Dendritic cell treated with granulocyte-macrophage colony-stimulating factor and Interleukin-4, amounts not matched to agents 40 ng/mL and 50 ng/mL, for 4 days (primary cell): ENCODE results near the gene CTXN3.

Experiments
- H3K27ac Mint-ChIP-seq: one replicate; pipeline ENCODE4 v1.8.0; 2022; ENCODE audit warnings: mild to moderate bottlenecking, mixed read lengths
- H3K27me3 Mint-ChIP-seq: one replicate; pipeline ENCODE4 v1.8.0; 2022; ENCODE audit warnings: mild to moderate bottlenecking, mixed read lengths
- H3K36me3 Mint-ChIP-seq: one replicate; pipeline ENCODE4 v1.8.0; 2022; ENCODE audit warnings: low read depth, mixed read lengths
- H3K4me1 Mint-ChIP-seq: one replicate; pipeline ENCODE4 v1.8.0; 2022; ENCODE audit warnings: low read depth, mixed read lengths
- H3K4me3 Mint-ChIP-seq: one replicate; pipeline ENCODE4 v1.8.0; 2022; ENCODE audit warnings: mild to moderate bottlenecking, moderate library complexity, mixed read lengths
- H3K9me3 Mint-ChIP-seq: one replicate; pipeline ENCODE4 v1.8.0; 2022; ENCODE audit warnings: mixed read lengths
- intact Hi-C: fragments of 100-400 bp; cut with micrococcal nuclease; formaldehyde crosslinking; loops from one replicate; pipeline ENCODE4 v1.15.0; 2022

Gene CTXN3

DNA sequence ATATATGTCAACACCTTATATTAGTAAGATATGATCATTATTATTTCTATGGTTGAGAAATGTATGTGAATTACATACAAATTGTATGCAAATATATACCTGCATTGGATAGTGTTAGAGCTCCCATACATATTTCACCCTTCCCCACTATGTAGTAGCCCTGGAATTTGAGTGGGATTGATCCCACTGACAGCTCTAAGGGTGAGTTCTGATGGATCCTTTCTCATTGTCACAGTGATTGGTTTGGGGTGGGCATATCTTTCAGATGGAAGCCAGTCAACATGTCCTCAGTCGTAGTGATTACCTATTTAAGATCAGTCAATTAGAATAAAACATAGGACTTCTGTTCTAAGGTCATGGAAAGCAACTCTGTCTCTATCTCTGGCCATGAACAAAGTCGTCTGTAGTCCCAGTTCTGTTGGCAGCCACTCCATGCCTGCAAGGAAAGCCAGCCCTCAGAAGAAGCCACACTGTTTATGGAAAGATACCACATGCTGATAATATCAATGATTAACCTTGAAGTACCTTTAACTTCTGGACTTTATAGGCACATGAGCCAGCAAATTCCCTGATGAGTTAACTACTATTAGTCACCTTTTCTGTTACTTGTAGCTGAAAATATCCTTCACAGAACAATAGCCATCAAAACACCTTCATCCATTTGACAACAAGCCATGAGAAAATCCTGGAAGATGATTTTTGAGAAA, 49.2 kb downstream of the CTXN3 start:
- H3K27me3 Mint-ChIP-seq, result no peaks in the 10 kb centered on the region
- H3K27ac Mint-ChIP-seq, result no peak overlapping the region
- intact Hi-C loops, result no loop called here
- H3K4me3 Mint-ChIP-seq, result no peak overlapping the region
- no peaks in the 10 kb centered on the region for H3K9me3 Mint-ChIP-seq
- no peaks in the 10 kb centered on the region for H3K36me3 Mint-ChIP-seq
- H3K4me1 Mint-ChIP-seq, result no peaks in the 10 kb centered on the region

- Mint-ChIP-seq H3K4me1 (no peaks in the 10 kb centered on the region), H3K4me3 (no peak overlapping the region), H3K27ac (no peak overlapping the region), H3K9me3 (no peaks in the 10 kb centered on the region), H3K27me3 (no peaks in the 10 kb centered on the region), H3K36me3 (no peaks in the 10 kb centered on the region)
- intact Hi-C loops, result no loop called here
Observed at GRCh38 chr5:127699416-127699815, 50.5 kb downstream of the CTXN3 start.

DNA sequence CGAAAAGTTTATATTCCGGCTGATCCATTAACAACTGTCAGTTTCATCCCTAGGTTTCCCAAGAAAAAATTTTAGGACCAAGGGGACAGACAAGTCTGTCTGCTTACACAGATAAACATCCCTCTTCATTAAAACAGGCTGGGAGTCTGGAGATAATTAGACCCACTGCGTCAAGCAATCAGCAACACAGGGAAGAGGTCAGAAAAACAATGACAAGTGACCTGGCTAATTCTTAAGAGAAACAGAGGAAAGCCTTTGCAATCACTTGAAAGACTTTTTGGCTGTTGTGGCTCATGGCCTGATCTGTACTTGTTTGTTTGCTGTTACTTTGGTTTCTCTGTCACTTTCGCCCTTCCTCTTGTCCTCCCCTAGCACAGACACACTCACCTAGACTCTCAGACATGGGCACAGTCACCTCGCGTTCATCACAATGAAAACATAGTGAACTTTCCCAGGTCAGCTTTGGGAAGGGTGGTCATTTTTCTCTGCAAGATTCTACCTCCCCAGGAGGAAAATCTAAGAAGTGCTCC, 51.4 kb downstream of the CTXN3 start:
- H3K4me1 Mint-ChIP-seq, result peaks cover 3% of the 10 kb centered on the region
- no peak overlapping the region for H3K4me3 Mint-ChIP-seq
- H3K27me3 Mint-ChIP-seq, result no peaks in the 10 kb centered on the region
- intact Hi-C loops, result no loop called here
- no peak overlapping the region for H3K27ac Mint-ChIP-seq
- no peaks in the 10 kb centered on the region for H3K9me3 Mint-ChIP-seq
- H3K36me3 Mint-ChIP-seq, result no peaks in the 10 kb centered on the region

DNA sequence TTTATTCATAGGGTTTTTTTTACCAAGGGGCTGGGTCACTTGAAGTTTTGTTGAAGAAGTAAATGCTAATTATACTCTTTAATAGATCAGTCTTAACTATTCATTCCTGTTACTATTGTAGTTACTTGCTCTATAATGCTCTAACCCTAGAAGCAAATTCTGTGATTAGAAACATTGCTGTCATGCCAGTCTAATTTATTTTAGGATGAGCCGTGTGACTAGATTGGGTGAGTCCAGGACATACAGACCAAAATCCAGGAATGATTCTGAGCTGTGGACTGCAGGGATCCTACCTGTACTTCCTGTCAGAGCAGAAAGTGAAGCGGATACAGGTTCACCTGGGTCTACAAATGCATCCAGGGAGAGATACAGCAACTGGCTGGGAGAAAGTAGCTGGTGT, 53.6 kb downstream of the CTXN3 start:
- no peaks in the 10 kb centered on the region for H3K27me3 Mint-ChIP-seq
- H3K9me3 Mint-ChIP-seq, result no peaks in the 10 kb centered on the region
- H3K27ac Mint-ChIP-seq, result no peak overlapping the region
- H3K4me3 Mint-ChIP-seq, result no peak overlapping the region
- peaks cover 6% of the 10 kb centered on the region for H3K4me1 Mint-ChIP-seq
- intact Hi-C loops, result no loop called here
- no peaks in the 10 kb centered on the region for H3K36me3 Mint-ChIP-seq

- H3K27me3 Mint-ChIP-seq, result no peaks in the 10 kb centered on the region
- no peak within 1 kb of the TSS for H3K4me3 Mint-ChIP-seq
- H3K36me3 Mint-ChIP-seq, result no peaks in the 10 kb centered on the region
- no peak within 1 kb of the TSS for H3K27ac Mint-ChIP-seq
- no peaks in the 10 kb centered on the region for H3K9me3 Mint-ChIP-seq
- intact Hi-C loops, result no loop called here
- H3K4me1 Mint-ChIP-seq, result peaks cover 6% of the 10 kb centered on the region
Observed at GRCh38 chr5:127702926-127703561, 54.2 kb downstream of the CTXN3 start, which contains the start of gene CCDC192. Gene CCDC192, plus strand, starts transcription at chr5:127703391. Its CDS starts 55 bp downstream, at chr5:127703446.

GRCh38 chr5:127705120-127705892, 56.4 kb downstream of the CTXN3 start:
- no peak overlapping the region for H3K27ac Mint-ChIP-seq
- no peak overlapping the region for H3K4me3 Mint-ChIP-seq
- no peaks in the 10 kb centered on the region for H3K36me3 Mint-ChIP-seq
- peaks cover 6% of the 10 kb centered on the region for H3K4me1 Mint-ChIP-seq
- no peaks in the 10 kb centered on the region for H3K9me3 Mint-ChIP-seq
- no peaks in the 10 kb centered on the region for H3K27me3 Mint-ChIP-seq
- intact Hi-C loops, result no loop called here

DNA sequence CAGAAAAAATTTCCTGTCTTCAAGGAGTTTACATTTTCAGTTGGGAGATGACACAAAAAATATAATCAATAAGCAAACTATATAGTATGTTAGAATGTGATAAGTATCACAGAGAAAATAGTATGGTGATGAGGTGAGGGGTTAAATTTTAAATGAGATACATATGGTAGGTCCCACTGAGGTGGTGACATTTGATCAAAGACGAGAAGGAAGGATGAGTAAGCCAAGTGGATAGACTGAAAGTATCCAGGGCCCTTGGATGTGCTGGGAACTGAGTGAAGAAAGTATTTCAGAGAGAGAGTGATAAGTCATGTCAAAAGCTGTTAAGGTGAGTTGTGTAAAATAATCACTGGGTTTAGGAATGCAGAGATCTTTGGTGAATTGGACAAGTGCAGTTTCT, 57.8 kb downstream of the CTXN3 start:
- H3K9me3 Mint-ChIP-seq, result no peaks in the 10 kb centered on the region
- no peak overlapping the region for H3K4me3 Mint-ChIP-seq
- H3K4me1 Mint-ChIP-seq, result peaks cover 6% of the 10 kb centered on the region
- no peaks in the 10 kb centered on the region for H3K36me3 Mint-ChIP-seq
- intact Hi-C loops, result no loop called here
- H3K27me3 Mint-ChIP-seq, result no peaks in the 10 kb centered on the region
- no peak overlapping the region for H3K27ac Mint-ChIP-seq

DNA sequence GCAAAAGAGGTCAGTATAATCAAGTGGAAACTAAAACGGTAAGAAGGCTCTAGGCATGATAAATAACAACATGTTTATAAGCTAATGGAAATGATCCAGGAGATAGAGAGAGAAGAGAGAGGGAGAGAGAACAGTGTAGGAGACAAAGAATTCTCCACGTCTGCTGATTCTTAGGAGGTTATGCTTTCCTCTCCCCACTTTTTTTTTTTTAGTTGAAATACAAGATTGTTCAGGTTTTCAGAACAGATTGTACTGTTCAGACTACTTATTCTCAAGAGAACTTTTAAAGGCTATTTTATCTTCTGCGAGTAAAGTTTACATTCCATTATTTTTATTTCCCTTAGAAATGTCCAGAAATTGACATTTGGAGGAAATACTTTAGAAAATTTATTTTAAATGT, 58.3 kb downstream of the CTXN3 start:
- Mint-ChIP-seq H3K4me1 (peaks cover 6% of the 10 kb centered on the region), H3K27me3 (no peaks in the 10 kb centered on the region), H3K27ac (no peak overlapping the region), H3K4me3 (no peak overlapping the region), H3K9me3 (no peaks in the 10 kb centered on the region), H3K36me3 (no peaks in the 10 kb centered on the region)
- intact Hi-C loops, result no loop called here
